Central memory CD4-positive, alpha-beta T cell (primary cell): Measurements from ENCODE around the gene TENM4.

Experiments used
- DNase-seq: peaks from one replicate; pipeline ENCODE4 v3.0.0; 2022

The TENM4 gene

GRCh38 chr11:78869293-78869692, 571.5 kb downstream of the TENM4 start:
- DNase-seq, result no peak

- DNase-seq, result no peak
These were observed 572.3 kb downstream of the TENM4 start for GRCh38 chr11:78868563-78868962.

- DNase-seq, result no peak
These were observed 580.0 kb downstream of the TENM4 start for GRCh38 chr11:78860720-78861422.

- DNase-seq, result no peak
These were observed 583.1 kb downstream of the TENM4 start for GRCh38 chr11:78857688-78858087.

GRCh38 chr11:78856211-78856610, 584.6 kb downstream of the TENM4 start:
- no peak for DNase-seq

- no peak for DNase-seq
These were observed 585.7 kb downstream of the TENM4 start for GRCh38 chr11:78855116-78855515.

GRCh38 chr11:78853521-78853920, 587.3 kb downstream of the TENM4 start:
- DNase-seq, result no peak

GRCh38 chr11:78851878-78852586, 588.8 kb downstream of the TENM4 start:
- no peak for DNase-seq

GRCh38 chr11:78850078-78850477, 590.8 kb downstream of the TENM4 start:
- no peak for DNase-seq

GRCh38 chr11:78846269-78846668, 594.6 kb downstream of the TENM4 start:
- no peak for DNase-seq

GRCh38 chr11:78845496-78845895, 595.3 kb downstream of the TENM4 start:
- DNase-seq, result no peak

GRCh38 chr11:78841456-78842060, 599.3 kb downstream of the TENM4 start:
- no peak for DNase-seq

- no peak for DNase-seq
These were observed 600.2 kb downstream of the TENM4 start for GRCh38 chr11:78840623-78841022.

- no peak for DNase-seq
These were observed 600.6 kb downstream of the TENM4 start for GRCh38 chr11:78840200-78840599.

- no peak for DNase-seq
These were observed 602.4 kb downstream of the TENM4 start for GRCh38 chr11:78838417-78838816.

GRCh38 chr11:78835646-78836045, 605.2 kb downstream of the TENM4 start:
- no peak for DNase-seq

- DNase-seq, result no peak
These were observed 605.9 kb downstream of the TENM4 start for GRCh38 chr11:78834886-78835285.

GRCh38 chr11:78833237-78833636, 607.6 kb downstream of the TENM4 start:
- no peak for DNase-seq

- DNase-seq, result no peak
These were observed 608.4 kb downstream of the TENM4 start for GRCh38 chr11:78832226-78832947.

GRCh38 chr11:78831571-78831970, 609.3 kb downstream of the TENM4 start:
- no peak for DNase-seq

GRCh38 chr11:78830277-78830819, 610.5 kb downstream of the TENM4 start:
- no peak for DNase-seq

GRCh38 chr11:78829146-78829545, 611.7 kb downstream of the TENM4 start:
- no peak for DNase-seq

GRCh38 chr11:78828676-78829075, 612.2 kb downstream of the TENM4 start:
- DNase-seq, result no peak
